ENCODE results near the gene PRMT9.

Gene PRMT9

DNA sequence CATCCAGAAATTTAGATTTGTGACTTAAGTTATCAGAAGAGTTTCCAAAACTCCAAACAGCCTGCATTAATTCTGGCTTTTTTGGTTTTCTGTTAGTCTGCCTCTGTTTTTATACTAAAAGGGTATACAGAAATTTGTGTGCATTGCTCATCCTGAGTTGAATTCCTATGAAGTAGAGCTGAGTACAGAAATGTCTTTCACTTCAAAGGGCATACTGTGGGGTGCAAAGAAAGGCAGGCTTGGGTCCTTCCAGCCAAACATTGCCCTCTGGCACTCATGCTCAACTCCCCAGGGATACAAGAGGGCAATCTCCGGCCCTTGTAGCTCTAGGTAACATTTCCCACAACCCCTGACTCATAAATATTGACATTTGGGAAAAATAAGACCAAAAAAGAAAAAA, 94.4 kb downstream of the PRMT9 start:
- ChIA-PET POLR2A (interaction anchor here (1.2 kb wide), 1 partner anchor 28 kb away, joined by 4 read pairs; the partner anchor contains the start of gene TMEM184C), CTCF (interaction anchor here (0.6 to 2.8 kb wide), 20 partner anchors 8 to 812 kb away, joined by 3 to 22 read pairs (median 3); no protein-coding TSS in a partner anchor)
- TF ChIP-seq FOXM1 (IDR thresholded peaks at IDR 0.05; ENCODE audit: borderline replicate concordance): no peak
- no peak for DNase-seq (ENCODE audit: extremely low spot score)

Measured in HEK293T (cell line).